Measurements from ENCODE around the gene TGM1. TPM values are rescaled to one million over a fixed set of nuclear protein-coding genes. Genes with fewer than 3 reads are reported as not detected.
"Not testable (repeated sequence)": the region's sequence is repeated elsewhere in the genome, so short reads cannot be mapped to it uniquely, and the experiment has no call there.

TGM1 gene
- total RNA-seq, 1 donor from 2014 or later, result 13.2 TPM

DNA sequence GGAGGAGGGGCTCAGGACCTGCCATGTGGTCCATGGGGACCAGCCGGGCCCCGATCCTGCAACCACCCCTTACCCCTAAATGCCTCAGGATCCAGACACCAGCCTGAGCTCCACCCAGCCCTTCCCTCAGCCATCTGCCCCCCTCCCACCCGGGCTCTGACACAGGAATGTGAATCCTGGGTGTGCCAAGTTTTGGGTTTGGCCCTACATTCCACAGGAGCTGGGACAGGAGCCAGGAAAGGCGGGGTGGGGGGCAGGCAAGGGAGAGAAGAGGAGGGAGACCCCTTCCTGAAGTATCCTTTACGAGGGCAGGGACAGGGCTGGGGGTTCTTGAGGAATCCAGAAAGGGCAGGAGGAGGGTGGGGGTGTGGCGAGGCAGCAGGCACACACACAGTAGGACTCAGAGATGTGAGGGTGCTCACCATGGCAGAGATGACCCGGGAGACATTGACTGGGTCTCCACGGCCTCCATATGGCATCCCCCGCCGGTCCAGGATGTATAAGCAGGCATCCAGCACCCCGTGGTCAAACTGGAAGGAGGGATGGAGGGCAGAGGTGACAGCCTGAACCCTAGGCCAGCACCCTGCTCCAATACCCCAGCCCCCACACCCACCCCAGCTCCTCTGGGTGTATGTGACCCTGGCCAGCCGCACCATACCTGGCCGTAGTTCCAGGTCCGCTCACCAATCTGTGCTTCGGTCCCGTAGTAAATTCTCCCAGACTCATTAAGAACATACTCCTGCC lies 3.5 kb downstream of the TGM1 start:
- peak; percentile 68 for ATAC-seq
- no peak for DNase-seq (ENCODE audit: low spot score)
- intact Hi-C loops (cut with DNase I), result no loop called here

DNA sequence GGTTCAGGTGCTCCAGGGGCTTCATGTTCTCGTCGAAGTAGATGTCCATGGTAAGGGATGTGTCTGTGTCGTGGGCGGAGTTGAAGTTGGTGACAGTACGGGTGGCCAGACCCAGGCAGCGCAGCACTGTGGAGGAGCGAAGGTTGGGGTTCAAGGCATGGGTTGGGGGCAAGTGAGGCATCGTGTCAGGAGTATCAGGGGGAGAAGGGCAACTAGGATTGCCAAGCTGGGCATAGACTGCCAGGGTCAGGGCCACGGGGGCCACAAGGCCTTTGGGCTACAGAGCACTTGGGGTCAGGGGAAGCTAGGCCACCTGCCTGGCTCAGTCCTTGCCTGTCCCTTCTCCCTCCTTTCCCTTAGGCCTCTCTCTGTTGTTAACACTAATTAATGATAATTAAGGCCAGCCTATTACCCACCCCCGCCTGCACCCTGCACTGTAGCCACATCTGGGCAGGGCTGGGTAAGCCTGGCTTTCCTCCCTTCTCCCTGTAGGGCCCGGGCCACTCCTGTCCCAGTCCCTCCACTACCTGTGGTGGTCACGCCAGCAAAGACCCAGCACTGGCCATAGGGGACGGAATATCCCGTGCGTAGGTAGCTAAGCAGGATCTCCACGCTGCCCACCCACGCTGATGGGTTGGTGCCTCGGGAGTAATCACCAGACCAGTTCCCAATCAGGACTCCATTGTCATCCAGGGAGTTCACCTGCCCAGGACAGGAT lies 4.3 kb downstream of the TGM1 start:
- ATAC-seq (peak; percentile 8), DNase-seq (ENCODE audit: low spot score) (no peak)
- intact Hi-C loops (cut with DNase I), result no loop called here

- DNase-seq (ENCODE audit: low spot score), result no peak
- ATAC-seq, result no peak
- intact Hi-C loops (cut with DNase I), result no loop called here
Observed at GRCh38 chr14:24258119-24258518, 4.9 kb downstream of the TGM1 start.

DNA sequence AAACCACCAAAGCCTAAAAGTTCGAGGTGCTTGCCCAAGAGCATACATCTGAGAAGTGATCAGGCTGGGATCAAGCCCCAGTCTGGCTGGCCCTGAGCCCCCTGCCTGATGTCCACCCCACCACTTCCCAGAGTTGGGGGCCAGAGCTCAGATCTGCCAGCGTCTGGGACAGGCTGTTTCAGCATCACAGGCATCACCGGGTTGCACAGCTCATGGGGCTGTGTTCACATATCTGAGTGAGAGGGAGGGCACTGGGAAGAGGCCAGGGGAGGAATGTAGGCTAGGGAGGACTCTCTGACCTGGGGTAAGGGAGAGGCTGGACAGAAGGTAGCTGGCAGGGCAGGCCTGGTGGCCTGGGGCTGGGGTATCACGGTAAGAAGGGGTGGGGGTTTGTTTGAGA lies 6.0 kb downstream of the TGM1 start:
- ATAC-seq (peak; percentile 42), DNase-seq (ENCODE audit: low spot score) (peak; percentile 48)
- intact Hi-C loops (cut with DNase I), result no loop called here

DNA sequence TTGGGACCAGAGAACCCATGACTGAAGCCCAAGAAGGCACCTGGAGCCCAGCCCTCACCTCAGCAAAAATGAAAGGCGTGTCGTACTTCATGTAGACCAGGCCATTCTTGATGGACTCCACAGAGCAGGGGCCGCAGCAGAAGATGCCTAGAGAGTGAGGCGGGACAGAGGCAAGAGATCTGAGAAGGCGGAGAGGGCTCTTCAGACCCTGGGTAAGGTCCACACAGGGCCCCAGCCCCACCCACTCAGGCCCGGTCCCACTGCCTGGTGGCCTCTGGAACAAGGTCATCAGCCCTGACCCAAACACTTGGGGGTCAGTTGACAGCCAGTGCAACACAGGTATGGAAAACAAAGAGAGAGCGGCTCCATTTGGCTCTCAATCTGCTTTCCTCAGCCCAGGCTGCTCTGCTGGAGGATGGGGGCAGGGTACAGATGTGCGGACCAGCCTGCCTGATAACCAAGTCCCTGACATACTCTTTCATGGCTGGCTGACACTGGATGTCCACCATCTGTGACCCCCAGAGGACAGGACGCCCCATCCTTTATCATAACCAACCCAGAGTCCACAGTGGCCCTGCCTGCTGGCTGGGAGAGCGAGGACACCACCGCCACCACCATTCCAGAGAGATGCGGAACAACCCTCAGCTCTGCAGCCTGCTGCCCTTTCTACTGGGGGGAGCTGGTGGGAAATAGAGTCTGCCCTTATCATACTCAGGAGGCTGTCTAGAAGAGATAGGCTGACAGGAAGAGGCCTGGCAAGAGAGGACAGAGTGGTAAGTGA lies 6.9 kb downstream of the TGM1 start:
- ATAC-seq, result no peak
- peak; percentile 33 for DNase-seq (ENCODE audit: low spot score)
- intact Hi-C loops (cut with DNase I), result no loop called here

DNA sequence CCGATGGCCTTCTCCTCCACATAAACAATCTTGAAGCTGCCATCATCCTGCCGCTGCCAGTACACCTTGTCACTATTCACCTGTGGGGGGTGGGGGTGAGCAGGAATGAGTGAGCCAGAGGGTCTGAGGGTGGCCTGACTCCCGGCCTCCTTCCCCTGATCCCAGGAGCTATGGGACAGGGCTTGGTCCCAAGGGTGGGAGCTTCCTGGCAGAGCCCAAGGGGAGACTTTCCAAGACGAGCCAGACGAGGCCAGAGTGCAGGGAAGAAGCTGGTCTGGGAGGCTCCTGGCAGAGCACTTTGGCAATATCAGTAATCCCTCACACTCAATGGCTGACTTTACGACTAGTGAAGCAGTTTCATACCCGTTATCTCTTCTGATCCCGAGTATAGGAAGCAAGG lies 7.5 kb downstream of the TGM1 start:
- ATAC-seq, result no peak
- peak; percentile 42 for DNase-seq (ENCODE audit: low spot score)
- intact Hi-C loops (cut with DNase I), result no loop called here

GRCh38 chr14:24254630-24255392 lies 8.2 kb downstream of the TGM1 start:
- DNase-seq (ENCODE audit: low spot score), result no peak
- no peak for ATAC-seq
- intact Hi-C loops (cut with DNase I), result no loop called here

- DNase-seq (ENCODE audit: low spot score), result no peak
- intact Hi-C loops (cut with DNase I), result no loop called here
- no peak for ATAC-seq
Observed at GRCh38 chr14:24253936-24254335, 9.0 kb downstream of the TGM1 start.

DNA sequence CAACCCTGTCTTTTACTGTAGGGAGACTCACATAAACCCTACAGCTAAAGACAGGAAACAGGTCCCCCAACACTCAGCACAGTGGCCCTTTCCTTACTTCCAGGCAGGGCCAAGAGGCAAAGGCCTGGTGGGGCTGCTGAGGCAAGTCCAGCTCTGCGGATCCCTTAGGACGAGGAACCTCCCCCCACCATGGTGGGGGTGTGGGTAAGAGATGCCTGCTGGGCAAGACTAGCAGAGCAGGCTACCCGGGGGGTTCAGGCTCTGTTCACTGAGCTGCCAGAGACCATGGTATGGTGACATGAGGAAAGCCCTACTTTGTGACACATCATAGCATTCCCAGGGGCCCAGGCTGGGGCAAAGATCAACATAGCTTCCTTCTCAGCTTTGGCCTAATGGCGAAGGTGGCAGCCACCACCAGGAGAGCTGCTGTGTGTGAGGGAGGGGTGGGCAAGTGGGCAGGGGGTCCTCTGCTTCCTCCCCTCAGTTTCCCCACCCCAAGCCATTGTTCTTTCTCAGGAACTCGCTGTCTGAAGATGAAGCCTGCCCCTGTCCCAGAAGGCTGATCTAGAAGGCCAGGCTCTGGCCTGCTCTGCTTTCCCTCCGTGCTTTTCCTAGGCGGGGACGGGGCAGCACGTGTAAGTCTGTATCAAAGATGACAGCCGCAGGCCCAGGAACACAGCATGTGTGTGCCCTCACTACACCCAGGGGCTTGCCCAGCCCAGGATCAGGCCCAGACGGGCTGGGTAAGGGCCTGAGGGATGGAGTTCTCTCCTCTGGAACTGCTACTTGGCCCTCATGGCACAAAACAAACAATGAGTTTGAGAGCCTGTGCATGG lies 10.5 kb downstream of the TGM1 start:
- ATAC-seq (no peak), DNase-seq (ENCODE audit: low spot score) (no peak)
- intact Hi-C loops (cut with DNase I), result no loop called here

- intact Hi-C loops (cut with DNase I), result no loop called here
- no peak for DNase-seq (ENCODE audit: low spot score)
- ATAC-seq, result no peak
Observed at GRCh38 chr14:24251880-24252288, 11.1 kb downstream of the TGM1 start.

DNA sequence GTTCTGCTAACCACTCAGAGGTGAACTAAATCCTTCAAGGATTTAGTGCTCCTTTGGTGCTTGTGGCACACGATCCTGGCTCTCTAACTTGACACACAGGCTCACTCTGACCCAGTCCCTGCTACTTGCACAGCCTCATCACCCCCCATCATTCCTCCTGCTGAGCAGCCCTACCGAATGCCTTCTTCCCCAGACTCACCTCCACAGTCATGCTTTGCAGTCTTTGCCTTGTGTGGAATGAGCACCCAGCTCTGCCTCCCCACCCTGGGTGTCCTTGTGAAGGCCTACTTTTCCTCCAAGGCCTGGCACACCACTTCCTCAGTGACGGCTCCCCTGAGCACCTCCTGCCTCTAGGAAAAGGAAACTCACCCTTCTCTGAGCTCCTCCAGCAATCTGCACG lies 12.6 kb downstream of the TGM1 start:
- DNase-seq (ENCODE audit: low spot score) (no peak), ATAC-seq (no peak)
- intact Hi-C loops (cut with DNase I), result no loop called here

DNA sequence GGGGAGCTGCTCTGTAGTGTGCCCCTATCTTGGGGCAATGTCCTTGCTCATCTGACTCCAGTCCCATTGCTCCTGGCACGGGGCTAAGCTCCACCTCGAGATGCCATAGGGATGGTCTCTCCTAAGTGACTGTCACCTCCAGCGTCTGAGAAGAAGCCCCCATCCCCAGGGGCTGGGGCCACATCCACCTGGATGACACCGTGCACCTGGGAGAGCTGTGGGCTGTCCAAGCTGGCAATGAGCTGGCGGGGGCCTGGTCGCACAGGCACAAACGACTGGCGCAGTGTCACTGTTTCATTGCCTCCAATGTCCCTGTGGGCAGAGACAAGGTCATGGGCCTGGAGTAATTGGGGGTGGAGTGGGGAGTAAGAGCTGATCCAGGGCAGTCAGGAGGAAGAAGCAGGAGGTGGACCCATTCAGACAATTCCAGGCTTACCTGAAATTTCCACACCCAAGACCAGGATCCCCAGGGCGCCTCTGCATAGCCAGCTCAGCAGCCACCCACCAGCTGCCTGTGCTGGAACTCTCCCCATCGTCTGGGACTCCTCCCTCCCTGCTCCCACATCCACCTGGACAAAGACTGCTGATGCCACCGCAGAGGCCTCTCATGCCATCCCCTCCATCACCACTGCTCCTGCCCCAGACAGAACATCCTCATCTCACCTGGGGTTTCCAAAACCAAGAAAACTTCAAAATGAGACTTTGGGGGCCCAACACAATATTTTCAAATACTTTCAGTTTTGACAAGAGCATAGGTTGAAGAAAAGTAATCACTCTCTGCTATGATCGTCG lies 13.6 kb downstream of the TGM1 start:
- intact Hi-C loops (cut with DNase I), result loop anchor here (10.0 kb wide), 1 partner anchor 185 kb away; no protein-coding TSS in a partner anchor

DNA sequence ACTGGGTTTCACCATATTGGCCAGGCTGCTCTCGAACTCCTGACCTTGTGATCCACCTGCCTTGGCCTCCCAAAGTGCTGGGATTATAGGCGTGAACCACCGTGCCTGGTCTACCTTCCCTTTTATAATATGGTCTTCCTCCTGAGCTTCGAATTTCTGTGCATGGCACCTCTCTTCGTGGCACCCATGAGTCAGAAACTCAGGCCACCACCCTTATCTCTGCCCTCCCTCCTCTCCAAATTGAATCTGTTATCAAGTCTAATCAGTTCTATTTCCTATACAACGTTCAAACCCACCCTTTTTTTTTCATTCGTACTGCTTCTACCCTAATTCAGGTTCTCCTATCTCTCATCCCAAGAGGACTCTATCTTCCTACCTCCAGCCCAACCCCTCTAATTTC lies 15.6 kb downstream of the TGM1 start:
- intact Hi-C loops (cut with DNase I), result loop anchor here (10.0 kb wide), 1 partner anchor 187 kb away; no protein-coding TSS in a partner anchor
- no peak for DNase-seq (ENCODE audit: low spot score)
- ATAC-seq, result no peak

More for the DNA sequence above, 13.6 kb downstream of the TGM1 start:
- ATAC-seq (no peak), DNase-seq (ENCODE audit: low spot score) (no peak)

DNA sequence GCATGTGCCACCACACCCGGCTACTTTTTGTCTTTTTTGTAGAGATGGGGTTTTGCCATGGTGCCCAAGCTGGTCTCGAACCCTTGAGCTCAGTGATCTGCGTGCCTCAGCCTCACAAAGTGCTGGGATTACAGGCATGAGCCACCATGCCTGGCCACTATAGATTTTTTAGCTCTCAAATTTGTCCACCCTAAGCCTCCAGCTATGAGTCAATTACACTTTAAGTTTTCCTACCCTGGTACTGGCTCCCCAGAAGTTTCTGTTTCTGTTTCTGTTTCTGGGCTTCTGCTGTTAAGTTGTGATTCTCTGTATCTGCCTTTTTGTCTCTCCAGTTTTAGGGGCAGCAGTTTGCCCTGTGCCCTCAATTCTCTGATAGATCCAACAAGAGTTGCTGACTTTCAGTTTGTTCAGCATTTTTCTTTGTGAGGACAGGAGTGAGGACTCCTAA lies 16.2 kb downstream of the TGM1 start:
- no peak for ATAC-seq
- DNase-seq (ENCODE audit: low spot score), result no peak
- intact Hi-C loops (cut with DNase I), result loop anchor here (10.0 kb wide), 1 partner anchor 188 kb away; no protein-coding TSS in a partner anchor

- not testable (repeated sequence) for ATAC-seq; DNase-seq (ENCODE audit: low spot score)
- intact Hi-C loops (cut with DNase I), result loop anchor here (10.0 kb wide), 1 partner anchor 189 kb away; no protein-coding TSS in a partner anchor
Observed at GRCh38 chr14:24245350-24245749, 17.6 kb downstream of the TGM1 start.

- ATAC-seq (peak; percentile 0), DNase-seq (ENCODE audit: low spot score) (no peak)
- intact Hi-C loops (cut with DNase I), result loop anchor here (5.0 to 10.0 kb wide), 2 partner anchors 54 to 191 kb away; partner anchors contain the start of genes DHRS1 and NOP9
Observed at GRCh38 chr14:24243336-24243836, 19.6 kb downstream of the TGM1 start.
